ENCODE data around the gene ADK.
A peak's percentile ranks its signal among the peaks of the same experiment; 100 is the strongest.

Gene ADK

GRCh38 chr10:74176380-74177139, 25.5 kb downstream of the ADK start:
- H3K27me3 ChIP-seq (ENCODE audit: insufficient read depth, low read depth): no peaks in the 10 kb centered on the region
- H3K4me2 ChIP-seq: peak overlapping the region; percentile 55
- no peak overlapping the region for H3K4me3 ChIP-seq (IDR thresholded peaks at IDR 0.05; ENCODE audit: insufficient read depth, low read depth, low read length)
- peaks cover 20% of the 10 kb centered on the region; the same call in 1 of the 2 replicates for H3K79me2 ChIP-seq (ENCODE audit: insufficient read depth, low read depth)
- peak overlapping the region; percentile 81 for H3K27ac ChIP-seq
- no peaks in the 10 kb centered on the region for H3K36me3 ChIP-seq (ENCODE audit: insufficient read depth)
- H3K4me1 ChIP-seq (ENCODE audit: low read depth, poor library complexity, severe bottlenecking): peaks cover 30% of the 10 kb centered on the region
- TF ChIP-seq, protein P1, sequence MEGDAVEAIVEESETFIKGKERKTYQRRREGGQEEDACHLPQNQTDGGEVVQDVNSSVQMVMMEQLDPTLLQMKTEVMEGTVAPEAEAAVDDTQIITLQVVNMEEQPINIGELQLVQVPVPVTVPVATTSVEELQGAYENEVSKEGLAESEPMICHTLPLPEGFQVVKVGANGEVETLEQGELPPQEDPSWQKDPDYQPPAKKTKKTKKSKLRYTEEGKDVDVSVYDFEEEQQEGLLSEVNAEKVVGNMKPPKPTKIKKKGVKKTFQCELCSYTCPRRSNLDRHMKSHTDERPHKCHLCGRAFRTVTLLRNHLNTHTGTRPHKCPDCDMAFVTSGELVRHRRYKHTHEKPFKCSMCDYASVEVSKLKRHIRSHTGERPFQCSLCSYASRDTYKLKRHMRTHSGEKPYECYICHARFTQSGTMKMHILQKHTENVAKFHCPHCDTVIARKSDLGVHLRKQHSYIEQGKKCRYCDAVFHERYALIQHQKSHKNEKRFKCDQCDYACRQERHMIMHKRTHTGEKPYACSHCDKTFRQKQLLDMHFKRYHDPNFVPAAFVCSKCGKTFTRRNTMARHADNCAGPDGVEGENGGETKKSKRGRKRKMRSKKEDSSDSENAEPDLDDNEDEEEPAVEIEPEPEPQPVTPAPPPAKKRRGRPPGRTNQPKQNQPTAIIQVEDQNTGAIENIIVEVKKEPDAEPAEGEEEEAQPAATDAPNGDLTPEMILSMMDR (conservative IDR thresholded peaks at IDR 0.05; ENCODE audit: low read depth, low read length): no peak
- peak overlapping the region; percentile 98 for H3K9ac ChIP-seq
- H2AFZ ChIP-seq (ENCODE audit: low read depth): peak overlapping the region; percentile 79
- H4K20me1 ChIP-seq (ENCODE audit: insufficient read depth): no peaks in the 10 kb centered on the region

GRCh38 chr10:74177140-74177677, 26.2 kb downstream of the ADK start:
- Histone ChIP-seq H3K27ac (peak overlapping the region; percentile 81), H3K36me3 (ENCODE audit: insufficient read depth) (no peaks in the 10 kb centered on the region), H3K79me2 (ENCODE audit: insufficient read depth, low read depth) (peaks cover 20% of the 10 kb centered on the region; the same call in 1 of the 2 replicates), H4K20me1 (ENCODE audit: insufficient read depth) (no peaks in the 10 kb centered on the region), H3K4me3 (IDR thresholded peaks at IDR 0.05; ENCODE audit: insufficient read depth, low read depth, low read length) (no peak overlapping the region), H3K4me2 (peak overlapping the region; percentile 55), H3K4me1 (ENCODE audit: low read depth, poor library complexity, severe bottlenecking) (peaks cover 37% of the 10 kb centered on the region), H3K27me3 (ENCODE audit: insufficient read depth, low read depth) (no peaks in the 10 kb centered on the region), H2AFZ (ENCODE audit: low read depth) (peak overlapping the region; percentile 79), H3K9ac (peak overlapping the region; percentile 98)
- TF ChIP-seq, protein P1 (conservative IDR thresholded peaks at IDR 0.05; ENCODE audit: low read depth, low read length): no peak

DNA sequence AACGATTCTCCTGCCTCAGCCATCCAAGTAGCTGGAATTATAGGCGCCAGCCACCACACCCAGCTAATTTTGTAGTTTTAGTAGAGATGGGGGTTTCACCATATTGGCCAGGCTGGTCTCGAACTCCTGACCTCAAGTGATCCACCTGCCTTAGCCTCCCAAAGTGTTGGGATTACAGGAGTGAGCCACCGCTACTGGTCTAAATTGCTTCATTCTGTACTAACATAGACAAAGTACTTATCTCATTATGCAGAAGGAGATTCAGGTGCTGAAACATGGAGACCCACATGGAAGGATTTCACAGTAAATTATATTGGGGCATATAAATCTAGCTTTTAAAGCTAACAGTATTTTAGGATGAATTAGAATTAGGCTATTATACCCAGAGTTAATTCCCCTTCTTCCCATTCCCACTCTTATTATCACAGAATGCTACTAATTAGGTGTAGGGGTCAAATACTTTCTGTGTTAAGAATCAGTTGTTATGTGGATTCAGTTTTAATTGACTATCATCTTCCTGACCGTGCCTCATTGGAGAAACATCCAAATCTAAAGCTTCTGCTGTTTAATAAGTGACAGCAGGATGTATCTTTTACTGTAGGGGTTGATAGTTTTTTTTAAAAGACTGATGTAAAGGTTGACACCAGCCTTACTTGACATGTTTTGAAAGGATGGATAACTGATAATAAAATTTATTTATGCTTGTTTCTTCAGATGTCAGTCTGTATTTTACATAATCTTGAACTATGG, 27.2 kb downstream of the ADK start:
- peaks cover 27% of the 10 kb centered on the region; the same call in 1 of the 2 replicates for H3K79me2 ChIP-seq (ENCODE audit: insufficient read depth, low read depth)
- TF ChIP-seq, protein P1 (conservative IDR thresholded peaks at IDR 0.05; ENCODE audit: low read depth, low read length): no peak
- no peak overlapping the region for H3K4me3 ChIP-seq (IDR thresholded peaks at IDR 0.05; ENCODE audit: insufficient read depth, low read depth, low read length)

GRCh38 chr10:74179111-74179710, 28.2 kb downstream of the ADK start:
- H3K27me3 ChIP-seq (ENCODE audit: insufficient read depth, low read depth): no peaks in the 10 kb centered on the region
- no peak overlapping the region for H3K27ac ChIP-seq
- H3K4me1 ChIP-seq (ENCODE audit: low read depth, poor library complexity, severe bottlenecking): peaks cover 44% of the 10 kb centered on the region
- TF ChIP-seq, protein P1 (conservative IDR thresholded peaks at IDR 0.05; ENCODE audit: low read depth, low read length): no peak
- H3K36me3 ChIP-seq (ENCODE audit: insufficient read depth): no peaks in the 10 kb centered on the region
- no peak overlapping the region for H3K9ac ChIP-seq
- no peak overlapping the region for H3K4me3 ChIP-seq (IDR thresholded peaks at IDR 0.05; ENCODE audit: insufficient read depth, low read depth, low read length)
- no peak overlapping the region for H2AFZ ChIP-seq (ENCODE audit: low read depth)
- peaks cover 31% of the 10 kb centered on the region; the same call in 1 of the 2 replicates for H3K79me2 ChIP-seq (ENCODE audit: insufficient read depth, low read depth)
- no peaks in the 10 kb centered on the region for H4K20me1 ChIP-seq (ENCODE audit: insufficient read depth)
- H3K4me2 ChIP-seq: no peak overlapping the region

More for the DNA sequence above, 27.2 kb downstream of the ADK start:
- Histone ChIP-seq H3K36me3 (ENCODE audit: insufficient read depth) (no peaks in the 10 kb centered on the region), H3K9ac (no peak overlapping the region), H3K27me3 (ENCODE audit: insufficient read depth, low read depth) (no peaks in the 10 kb centered on the region), H3K4me2 (no peak overlapping the region), H2AFZ (ENCODE audit: low read depth) (no peak overlapping the region), H3K27ac (no peak overlapping the region), H3K4me1 (ENCODE audit: low read depth, poor library complexity, severe bottlenecking) (peaks cover 44% of the 10 kb centered on the region), H4K20me1 (ENCODE audit: insufficient read depth) (no peaks in the 10 kb centered on the region)
